Sigmoid colon (tissue), 4 donors: ENCODE measurements around the gene ACTR6.

ENCODE experiments used
- POLR2A ChIP-seq, 2 donors: fragments of 450-650 bp; IDR thresholded peaks; one replicate each; pipeline ENCODE4 v1.6.1; 2016; ENCODE audit warnings: antibody characterized with exemption in 2 of 2, mild to moderate bottlenecking in 2 of 2, moderate library complexity in 2 of 2
- POLR2AphosphoS5 ChIP-seq, 4 donors: sonication (generic); formaldehyde crosslinking; IDR thresholded peaks; one replicate each; pipeline ENCODE4 v1.6.1; 2017; ENCODE audit warnings: antibody characterized with exemption in 4 of 4
- TF ChIP-seq, protein P1 (sequence below), 4 experiments: fragments of 450-650 bp in 3 of 4; fragments of 200-600 bp in 1 of 4; IDR thresholded peaks; one replicate each; pipeline ENCODE4 v1.5.1; 2016 to 2019; ENCODE audit warnings: antibody characterized with exemption in 4 of 4, mild to moderate bottlenecking in 3 of 4, moderate library complexity in 2 of 4

GRCh38 chr12:100248886-100249285 lies 48.3 kb downstream of the ACTR6 start:
- TF ChIP-seq POLR2A (IDR thresholded peaks at IDR 0.05) (no peak), POLR2AphosphoS5 (IDR thresholded peaks at IDR 0.05) (no peak)
- TF ChIP-seq, protein P1, sequence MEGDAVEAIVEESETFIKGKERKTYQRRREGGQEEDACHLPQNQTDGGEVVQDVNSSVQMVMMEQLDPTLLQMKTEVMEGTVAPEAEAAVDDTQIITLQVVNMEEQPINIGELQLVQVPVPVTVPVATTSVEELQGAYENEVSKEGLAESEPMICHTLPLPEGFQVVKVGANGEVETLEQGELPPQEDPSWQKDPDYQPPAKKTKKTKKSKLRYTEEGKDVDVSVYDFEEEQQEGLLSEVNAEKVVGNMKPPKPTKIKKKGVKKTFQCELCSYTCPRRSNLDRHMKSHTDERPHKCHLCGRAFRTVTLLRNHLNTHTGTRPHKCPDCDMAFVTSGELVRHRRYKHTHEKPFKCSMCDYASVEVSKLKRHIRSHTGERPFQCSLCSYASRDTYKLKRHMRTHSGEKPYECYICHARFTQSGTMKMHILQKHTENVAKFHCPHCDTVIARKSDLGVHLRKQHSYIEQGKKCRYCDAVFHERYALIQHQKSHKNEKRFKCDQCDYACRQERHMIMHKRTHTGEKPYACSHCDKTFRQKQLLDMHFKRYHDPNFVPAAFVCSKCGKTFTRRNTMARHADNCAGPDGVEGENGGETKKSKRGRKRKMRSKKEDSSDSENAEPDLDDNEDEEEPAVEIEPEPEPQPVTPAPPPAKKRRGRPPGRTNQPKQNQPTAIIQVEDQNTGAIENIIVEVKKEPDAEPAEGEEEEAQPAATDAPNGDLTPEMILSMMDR (IDR thresholded peaks at IDR 0.05) = no peak
